GM11168 (cell line): ENCODE measurements around the gene DCAF12L1.

Experiments
- in situ Hi-C: fragments of 300-500 bp; cut with MboI; formaldehyde crosslinking; loops from one replicate; pipeline ENCODE4 v1.12.0; 2022; ENCODE audit warnings: low sequenced_read_pairs; ENCODE audit not compliant: unreplicated experiment

Gene DCAF12L1

DNA sequence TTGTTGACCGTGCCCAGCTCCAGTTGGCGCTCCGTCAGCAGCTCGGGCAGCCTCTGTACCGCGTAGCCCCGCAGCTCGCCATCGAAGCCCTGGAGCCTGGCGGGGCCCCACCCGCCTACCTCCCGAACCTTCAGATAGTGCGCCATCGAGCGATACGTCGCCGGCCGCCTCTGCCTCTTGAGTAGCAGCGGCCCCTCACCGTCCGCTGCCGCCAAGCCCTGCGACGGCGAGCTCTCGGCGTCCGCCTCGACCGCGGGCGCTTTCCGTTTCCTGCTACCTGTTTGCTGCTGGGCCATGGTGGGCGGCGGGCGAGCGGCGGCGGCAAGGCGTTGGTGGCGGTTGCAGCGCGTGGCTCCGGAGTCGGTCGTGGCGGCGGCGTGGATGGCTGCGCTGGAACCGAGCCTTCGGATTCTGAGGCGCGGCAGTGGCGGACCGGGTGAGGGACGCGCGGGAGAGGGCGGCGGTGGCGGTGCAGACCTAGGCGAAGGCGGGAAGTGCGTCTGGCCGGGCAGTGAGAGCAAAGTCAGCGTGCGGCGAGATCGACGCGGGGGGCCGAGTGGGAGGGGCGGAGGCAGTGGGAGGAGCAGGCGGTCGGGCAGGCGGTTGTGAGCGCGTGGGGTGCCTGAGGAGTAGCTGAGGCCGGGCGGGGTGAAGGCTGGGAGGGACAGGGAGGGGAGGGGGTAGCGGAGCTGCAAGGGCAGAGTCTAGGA, at the start of gene DCAF12L1:
DCAF12L1 (minus strand) TSS at position 502 of the 710 bp plus-strand sequence; CDS start at position 296, 206 bp downstream.
- in situ Hi-C loops, result no loop called here

DNA sequence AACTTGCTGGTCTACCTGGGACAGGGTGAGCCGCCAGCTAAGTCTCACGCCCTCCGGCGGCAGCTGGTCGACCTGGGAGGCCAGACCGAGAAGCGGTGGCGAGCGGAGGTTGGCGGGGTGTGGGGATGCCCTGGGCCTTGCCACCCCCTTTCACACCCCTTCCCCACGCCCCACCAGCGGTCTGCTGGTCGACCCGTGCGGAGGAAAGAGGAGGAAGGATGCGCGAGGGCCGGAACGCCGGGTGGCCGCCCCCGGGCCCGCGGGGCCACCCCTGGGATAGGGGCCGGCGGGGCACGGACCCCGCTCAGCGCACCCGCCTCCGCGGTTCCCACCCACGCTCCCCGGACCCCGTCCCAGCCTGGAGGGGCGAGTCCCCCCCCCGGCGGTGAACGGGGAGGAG, 28.3 kb upstream of the DCAF12L1 start:
- in situ Hi-C loops, result no loop called here

DNA sequence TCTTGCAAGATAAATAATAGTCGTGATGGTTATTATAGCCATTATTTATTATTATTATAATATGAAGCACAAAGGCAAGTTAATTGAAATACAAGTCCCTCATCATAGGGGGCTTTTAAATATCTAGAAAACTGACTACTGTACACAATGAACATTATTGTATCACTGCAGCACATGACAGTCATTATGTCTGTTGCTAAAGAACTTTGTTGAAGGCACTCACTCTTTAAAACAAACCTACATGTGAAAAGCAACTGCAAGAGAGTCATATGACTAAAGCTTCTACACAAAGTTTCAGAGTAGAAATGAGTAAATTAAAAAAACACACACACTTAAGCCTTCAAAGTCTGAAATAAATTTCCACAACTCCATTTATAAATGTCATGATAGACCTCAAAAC, 23.3 kb upstream of the DCAF12L1 start:
- in situ Hi-C loops, result no loop called here

DNA sequence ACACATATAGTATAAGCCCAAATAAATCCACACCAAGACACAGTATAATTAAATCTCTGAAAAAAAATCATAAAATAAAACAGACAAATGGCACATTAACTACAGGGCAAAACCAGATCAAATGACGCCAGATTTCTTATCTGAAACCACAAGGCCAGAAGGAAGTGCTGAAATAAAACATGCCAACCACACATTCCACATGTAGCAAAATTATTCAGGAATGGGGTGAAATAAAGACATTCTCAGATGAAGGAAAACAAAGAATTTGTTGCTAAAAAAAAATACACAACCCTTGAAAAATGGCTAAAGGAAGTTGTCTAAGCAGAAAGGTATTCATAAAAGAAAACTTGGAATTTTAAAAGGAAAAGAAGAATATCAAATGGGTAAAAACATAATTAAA, 4.5 kb upstream of the DCAF12L1 start:
- in situ Hi-C loops, result no loop called here

DNA sequence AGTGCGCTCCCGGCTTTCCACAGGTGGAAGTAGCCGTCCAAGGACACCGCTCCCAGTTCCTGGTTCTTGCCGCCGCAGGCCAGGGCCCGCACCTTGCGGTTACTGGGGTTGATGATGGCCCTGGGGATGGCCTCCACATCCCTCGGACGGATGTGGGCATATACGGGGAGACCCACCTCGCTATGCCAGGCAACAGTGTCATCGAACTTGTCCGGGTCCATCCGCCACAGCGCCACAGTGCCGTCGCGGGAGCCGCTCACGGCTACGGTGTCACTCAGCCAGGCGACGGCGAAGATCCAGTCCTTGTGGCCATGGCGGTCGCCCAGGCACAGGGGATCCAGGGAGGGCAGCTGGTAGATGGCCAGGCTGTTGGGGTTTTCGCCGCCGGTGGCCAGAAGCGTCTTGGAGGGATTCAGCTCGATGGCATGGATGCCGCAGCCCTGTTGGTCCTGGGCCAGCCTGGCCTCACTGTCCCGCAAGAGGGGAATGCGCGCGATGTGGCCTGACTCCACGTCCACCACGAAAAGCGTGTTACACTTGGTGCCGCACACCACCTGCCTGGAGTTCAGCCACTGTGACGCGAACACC, 795 bp downstream of the DCAF12L1 start:
- in situ Hi-C loops, result no loop called here

DNA sequence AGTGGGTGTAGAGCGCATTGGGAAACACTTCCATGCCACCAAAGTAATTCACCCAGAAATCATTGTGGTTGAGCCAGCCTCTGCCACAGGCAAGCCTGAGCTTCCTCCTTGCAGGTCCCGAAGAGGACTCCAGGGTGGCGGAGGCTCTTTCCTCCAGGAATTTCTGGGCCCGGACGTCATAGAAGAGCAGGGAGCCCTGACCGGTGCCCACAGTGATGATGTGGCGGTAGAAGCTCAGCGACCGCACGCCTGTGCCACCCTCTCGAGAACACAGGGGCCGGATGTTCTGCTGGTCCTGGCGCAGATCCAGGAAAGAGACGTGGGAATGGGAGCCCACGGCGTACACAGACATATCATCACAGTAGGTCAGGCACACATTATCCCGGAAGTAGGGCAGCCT, 1.3 kb downstream of the DCAF12L1 start:
- in situ Hi-C loops, result no loop called here

DNA sequence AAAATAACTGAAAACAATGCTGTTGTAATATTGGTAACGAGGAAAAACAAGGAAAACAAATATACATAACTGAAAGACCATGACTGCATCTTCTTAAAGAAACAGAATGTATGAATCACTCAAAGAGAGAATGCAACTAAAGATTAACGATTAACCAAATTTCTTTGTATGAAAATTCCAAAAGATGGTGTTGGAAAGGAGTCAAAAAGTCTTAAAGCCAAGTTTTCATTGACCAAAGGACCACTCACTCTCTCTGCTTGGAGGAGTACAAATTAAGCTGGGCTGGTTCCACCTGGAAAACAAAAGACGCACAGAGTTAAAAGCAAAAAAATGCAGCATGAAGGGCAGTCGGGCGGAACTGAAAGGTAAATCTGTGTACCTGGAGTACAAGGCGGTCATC, 1.8 kb downstream of the DCAF12L1 start:
- in situ Hi-C loops, result no loop called here

DNA sequence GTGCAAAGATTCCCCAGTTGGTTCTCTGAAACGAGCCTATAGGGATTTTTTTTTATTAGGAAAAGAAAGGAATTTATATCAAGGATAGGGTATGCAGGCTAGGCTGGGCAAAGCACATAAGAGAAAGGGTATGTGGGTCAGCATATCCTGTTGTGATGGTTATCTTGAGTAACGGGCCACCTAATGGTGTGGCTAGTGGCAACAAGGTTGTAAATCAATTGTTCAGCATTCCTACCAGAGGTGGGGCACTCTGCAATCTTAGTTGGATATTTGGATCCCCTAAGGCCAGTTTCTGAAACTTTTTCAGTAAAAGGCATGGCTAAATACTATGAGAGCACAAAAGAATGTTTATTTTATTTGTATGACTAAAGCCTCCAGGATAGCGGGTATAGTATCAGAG, 42.7 kb downstream of the DCAF12L1 start:
- in situ Hi-C loops, result no loop called here
